Muscle layer of duodenum (tissue), 2 donors: Measurements from ENCODE around the gene C2orf49.

Experiments used
- H3K27ac ChIP-seq: one replicate; pipeline ENCODE4 v1.7.0; 2013; ENCODE audit warnings: mild to moderate bottlenecking, low read length
- H3K27me3 ChIP-seq: one replicate; pipeline ENCODE4 v1.7.0; 2013; ENCODE audit warnings: low read depth, mild to moderate bottlenecking, control low read depth, low read length
- H3K36me3 ChIP-seq, 2 donors: one replicate each; pipeline ENCODE4 v1.7.0; 2013; ENCODE audit warnings: low read length in 2 of 2, control low read depth in 1 of 2, mild to moderate bottlenecking in 1 of 2; ENCODE audit not compliant: insufficient read depth in 2 of 2, control insufficient read depth in 1 of 2
- H3K4me1 ChIP-seq, 2 donors: one replicate each; pipeline ENCODE4 v1.7.0; 2013; ENCODE audit warnings: low read length in 2 of 2, mild to moderate bottlenecking in 2 of 2, control low read depth in 1 of 2, moderate library complexity in 1 of 2; ENCODE audit not compliant: insufficient read depth in 2 of 2, control insufficient read depth in 1 of 2
- H3K4me3 ChIP-seq, 2 donors: one replicate each; pipeline ENCODE4 v1.7.0; 2013; ENCODE audit warnings: low read length in 2 of 2, low read depth in 1 of 2, mild to moderate bottlenecking in 1 of 2
- H3K9me3 ChIP-seq, 2 donors: one replicate each; pipeline ENCODE4 v1.7.0; 2013; ENCODE audit warnings: low read length in 2 of 2, control low read depth in 1 of 2, mild to moderate bottlenecking in 1 of 2; ENCODE audit not compliant: control insufficient read depth in 1 of 2
- donor health status: healthy.

The C2orf49 gene

DNA sequence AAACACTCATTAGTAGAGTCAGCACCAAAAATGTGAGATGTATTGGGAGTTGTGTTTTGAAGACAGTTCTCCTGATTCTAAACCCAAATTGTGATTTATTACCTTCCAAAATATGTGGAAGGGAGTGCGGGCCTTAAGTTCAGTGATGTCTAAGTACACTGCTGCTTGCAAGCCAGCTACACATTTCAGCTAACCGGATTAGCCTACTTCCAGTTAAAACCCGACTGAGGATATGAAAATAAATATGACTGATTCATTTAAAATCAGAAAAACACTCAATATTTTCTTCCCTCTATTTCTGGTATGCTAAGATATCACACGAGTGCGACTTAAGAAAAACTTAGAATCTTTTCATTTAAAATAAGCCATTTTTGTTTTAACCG is 60.6 kb downstream of the C2orf49 start:
- H3K27ac ChIP-seq: peak overlapping the region; percentile 92
- no peaks in the 10 kb centered on the region for H3K9me3 ChIP-seq
- H3K4me3 ChIP-seq: peak overlapping the region; percentile 81 to 84
- H3K27me3 ChIP-seq: no peaks in the 10 kb centered on the region
- peaks cover 3 to 20% of the 10 kb centered on the region in 2 donors for H3K4me1 ChIP-seq
- no peaks in the 10 kb centered on the region for H3K36me3 ChIP-seq

DNA sequence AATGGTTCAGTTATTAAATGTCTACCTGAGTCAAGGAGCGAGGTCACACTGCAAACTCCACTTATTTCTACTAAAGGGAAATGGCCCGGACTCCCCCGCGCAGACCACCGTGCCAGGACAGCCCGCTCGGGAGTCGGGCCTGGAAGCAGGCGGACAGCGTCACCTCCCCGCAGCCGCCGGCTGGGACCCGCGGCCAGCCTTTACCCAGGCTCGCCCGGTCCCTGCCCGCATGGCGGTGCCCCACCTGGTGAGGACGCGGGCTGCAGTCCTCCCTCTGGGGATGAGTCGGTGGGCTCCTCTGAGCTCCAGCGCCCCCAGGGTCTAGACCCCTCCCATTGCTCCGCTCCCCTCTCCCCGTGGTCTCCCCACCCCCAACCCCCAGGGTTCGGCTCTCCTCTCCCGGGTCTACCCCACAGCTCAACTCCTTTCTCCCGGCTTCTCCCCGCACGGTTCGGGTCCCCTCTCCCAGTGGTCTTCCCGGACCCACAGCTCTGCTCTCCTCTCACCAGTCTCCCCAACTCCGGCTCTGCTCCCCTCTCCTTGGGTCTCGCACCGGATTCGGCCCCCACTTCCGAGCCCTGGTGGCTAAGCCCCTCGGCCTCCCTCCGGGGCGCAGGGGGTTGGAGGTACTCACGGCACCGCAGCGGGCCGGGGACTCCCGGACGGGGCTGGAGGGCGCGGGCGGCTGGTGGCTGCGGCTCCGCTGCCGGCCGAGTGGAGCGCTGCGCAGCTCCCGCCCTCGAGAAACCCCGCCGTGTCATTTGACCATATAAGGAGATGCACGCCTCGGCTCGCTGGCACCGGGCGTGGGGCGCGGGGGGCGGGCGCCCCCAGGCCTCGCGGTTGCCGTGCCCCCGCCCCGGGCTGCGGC is 61.2 kb downstream of the C2orf49 start, which contains the start of gene FHL2:
Gene FHL2 (minus strand): TSS at position 716 of the 871 bp plus-strand sequence. CDS start 12,535 bp downstream, outside the sequence.
- Histone ChIP-seq H3K4me1 (peaks cover 9 to 13% of the 10 kb centered on the region in 2 donors), H3K27me3 (no peaks in the 10 kb centered on the region), H3K9me3 (no peaks in the 10 kb centered on the region), H3K27ac (peak within 1 kb of the TSS; percentile 92), H3K4me3 (peak within 1 kb of the TSS; percentile 81 to 84), H3K36me3 (no peaks in the 10 kb centered on the region)
